ENCODE data around the gene CCL2.

CCL2 gene

GRCh38 chr17:34241062-34241461 is 14.0 kb upstream of the CCL2 start:
- no peak for DNase-seq (ENCODE audit: low spot score)

GRCh38 chr17:34242587-34243363 is 12.3 kb upstream of the CCL2 start:
- DNase-seq (ENCODE audit: low spot score), result no peak

- DNase-seq (ENCODE audit: low spot score), result no peak
These were observed 11.4 kb upstream of the CCL2 start for GRCh38 chr17:34243364-34244320.

DNA sequence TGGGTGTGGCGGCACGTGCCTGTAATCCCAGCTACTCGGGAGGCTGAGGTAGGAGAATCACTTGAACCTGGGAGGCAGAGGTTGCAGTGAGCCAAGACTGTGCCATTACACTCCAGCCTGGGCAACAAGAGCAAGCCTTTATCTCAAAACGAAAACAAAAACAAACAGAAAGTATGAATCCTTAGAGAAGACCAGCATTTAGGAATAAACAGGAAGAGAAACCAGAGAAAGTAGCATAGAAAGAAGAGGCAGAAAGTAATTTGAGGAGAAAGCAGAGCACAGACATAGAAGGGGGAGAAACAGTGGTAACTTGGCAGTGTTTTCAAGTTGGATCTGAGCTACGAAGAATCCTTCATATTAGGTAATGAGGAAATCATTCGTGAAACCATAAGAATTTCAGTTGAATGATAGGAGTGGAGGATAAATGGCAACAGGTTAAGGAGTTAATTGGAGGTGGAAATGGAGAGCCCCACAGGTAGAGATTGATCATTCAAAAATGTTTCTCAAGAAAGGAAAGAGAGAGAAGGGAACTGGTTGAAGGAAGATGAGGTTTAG is 9.7 kb upstream of the CCL2 start:
- no peak for DNase-seq (ENCODE audit: low spot score)

DNA sequence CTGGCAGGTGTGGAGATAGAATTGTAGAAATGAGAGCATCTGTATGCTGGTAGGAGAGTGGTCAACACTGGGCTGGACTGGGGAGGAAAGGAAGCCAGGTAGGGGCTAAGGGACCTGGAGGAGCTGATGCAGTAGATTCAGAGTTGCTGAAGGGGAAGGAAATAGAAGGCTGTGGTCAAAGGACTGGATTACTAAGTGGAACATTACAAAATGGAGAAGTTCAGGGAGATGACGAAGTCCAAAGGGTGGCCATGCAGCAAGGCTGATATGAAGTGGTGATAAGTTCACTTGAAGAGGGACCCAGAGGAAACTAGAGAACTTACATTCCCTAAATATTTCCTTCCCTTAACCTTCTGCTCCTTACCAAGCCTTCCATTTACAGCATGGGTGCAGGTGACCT is 8.6 kb upstream of the CCL2 start:
- no peak for DNase-seq (ENCODE audit: low spot score)

GRCh38 chr17:34246881-34247280 is 8.2 kb upstream of the CCL2 start:
- no peak for DNase-seq (ENCODE audit: low spot score)

- no peak for DNase-seq (ENCODE audit: low spot score)
These were observed 6.5 kb upstream of the CCL2 start for GRCh38 chr17:34248511-34249024.

DNA sequence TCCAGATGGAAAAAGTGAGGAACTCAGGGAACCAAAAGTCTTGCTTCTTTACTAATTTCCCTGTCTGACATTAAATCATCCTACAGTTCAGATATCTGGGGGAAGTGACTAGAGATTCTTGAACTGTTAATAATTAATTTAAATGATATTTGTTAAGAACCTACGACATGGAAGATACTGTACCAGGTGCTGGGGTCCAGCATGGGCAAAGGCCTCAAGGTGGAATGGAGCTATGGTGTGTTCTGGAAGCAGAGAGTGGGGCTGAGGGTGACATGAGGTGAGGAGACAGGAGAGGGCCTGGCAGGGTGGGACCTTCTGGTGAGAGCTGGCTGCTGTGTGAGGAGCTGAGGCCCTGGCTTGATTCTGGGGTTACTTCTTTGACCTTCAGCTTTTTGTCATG is 6.0 kb upstream of the CCL2 start:
- DNase-seq (ENCODE audit: low spot score), result no peak

DNA sequence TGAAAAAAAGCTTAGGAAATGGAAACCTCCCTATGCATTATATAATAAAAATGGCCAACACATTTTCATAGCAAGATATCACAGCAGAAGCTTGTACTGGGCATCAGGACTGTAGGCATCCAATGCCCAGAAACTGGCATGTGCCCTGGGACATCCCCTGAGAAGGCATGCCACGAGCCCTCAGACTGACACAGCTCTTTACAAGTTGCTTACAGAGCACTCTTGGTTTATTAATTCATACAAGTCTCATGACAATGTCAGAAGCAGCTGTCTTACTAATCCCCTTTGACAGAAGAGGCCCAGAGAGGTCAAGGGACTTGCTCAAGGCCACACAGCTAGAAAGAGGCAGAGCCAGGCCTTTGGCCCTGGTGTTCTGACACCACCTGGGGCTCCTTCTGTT is 5.6 kb upstream of the CCL2 start:
- no peak for DNase-seq (ENCODE audit: low spot score)

- no peak for DNase-seq (ENCODE audit: low spot score)
These were observed 3.9 kb upstream of the CCL2 start for GRCh38 chr17:34251186-34251585.

GRCh38 chr17:34252095-34252443 is 3.0 kb upstream of the CCL2 start:
- DNase-seq (ENCODE audit: low spot score), result no peak

- DNase-seq (ENCODE audit: low spot score), result peak; percentile 49
These were observed 2.5 kb upstream of the CCL2 start for GRCh38 chr17:34252444-34253138.

DNA sequence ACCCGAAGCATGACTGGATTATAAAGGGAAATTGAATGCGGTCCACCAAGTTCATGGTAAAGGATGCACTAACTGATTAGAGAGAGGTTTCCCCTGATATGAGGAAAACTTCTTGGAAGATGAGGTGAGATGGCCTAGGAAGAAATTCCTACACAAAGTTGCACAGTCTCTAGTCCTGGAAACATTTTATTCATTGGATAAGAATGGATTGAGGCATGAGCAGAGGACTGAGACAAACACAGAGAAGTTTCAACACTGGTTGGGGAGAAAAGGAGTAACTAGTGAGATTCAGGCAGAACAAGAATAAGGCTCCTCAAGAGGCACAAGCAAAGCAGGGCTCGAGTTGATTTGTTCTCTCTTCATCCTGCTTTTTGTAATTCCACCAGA is 2.0 kb upstream of the CCL2 start:
- DNase-seq (ENCODE audit: low spot score), result no peak

DNA sequence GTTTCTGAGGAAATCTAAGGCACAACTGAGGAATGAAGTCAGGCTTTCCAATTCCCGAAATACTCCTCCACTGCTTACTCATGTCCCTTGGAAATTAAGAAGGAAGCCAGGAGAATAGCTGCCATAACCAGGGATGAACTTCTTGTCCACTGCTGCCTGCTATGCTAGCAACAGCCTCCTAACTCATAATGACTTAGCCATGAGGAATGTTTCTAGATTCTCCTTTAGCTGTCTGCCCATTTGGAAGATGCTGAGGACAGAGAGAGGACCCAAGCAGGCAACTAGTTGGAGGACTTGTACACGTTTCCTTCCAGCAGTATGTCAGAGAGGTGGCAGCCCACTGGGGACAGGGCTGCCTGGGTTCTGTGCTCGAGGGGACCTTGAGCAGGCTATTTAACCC is 939 bp upstream of the CCL2 start:
- no peak for DNase-seq (ENCODE audit: low spot score)

DNA sequence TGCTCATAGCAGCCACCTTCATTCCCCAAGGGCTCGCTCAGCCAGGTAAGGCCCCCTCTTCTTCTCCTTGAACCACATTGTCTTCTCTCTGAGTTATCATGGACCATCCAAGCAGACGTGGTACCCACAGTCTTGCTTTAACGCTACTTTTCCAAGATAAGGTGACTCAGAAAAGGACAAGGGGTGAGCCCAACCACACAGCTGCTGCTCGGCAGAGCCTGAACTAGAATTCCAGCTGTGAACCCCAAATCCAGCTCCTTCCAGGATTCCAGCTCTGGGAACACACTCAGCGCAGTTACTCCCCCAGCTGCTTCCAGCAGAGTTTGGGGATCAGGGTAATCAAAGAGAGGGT is 272 bp downstream of the CCL2 start:
- no peak for DNase-seq (ENCODE audit: low spot score)

- DNase-seq (ENCODE audit: low spot score), result no peak
These were observed 756 bp downstream of the CCL2 start for GRCh38 chr17:34255841-34256240.

GRCh38 chr17:34257299-34257985 is 2.4 kb downstream of the CCL2 start:
- no peak for DNase-seq (ENCODE audit: low spot score)

DNA sequence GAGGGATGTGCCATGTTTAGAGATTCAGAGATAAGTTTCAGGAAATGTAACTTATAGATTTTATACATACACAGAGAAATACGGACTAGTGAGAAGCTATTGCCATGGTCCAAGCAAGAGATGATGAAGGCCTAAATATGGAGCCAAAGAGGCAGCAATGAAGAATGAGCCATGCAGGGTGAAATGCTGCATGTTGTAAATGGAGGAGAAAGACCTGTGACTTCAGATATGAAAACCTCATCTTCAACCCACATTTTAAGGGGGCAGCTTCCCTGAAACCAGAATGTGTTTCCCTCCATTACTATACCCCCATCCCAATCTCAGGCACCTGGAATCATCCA is 2.9 kb downstream of the CCL2 start:
- no peak for DNase-seq (ENCODE audit: low spot score)

DNA sequence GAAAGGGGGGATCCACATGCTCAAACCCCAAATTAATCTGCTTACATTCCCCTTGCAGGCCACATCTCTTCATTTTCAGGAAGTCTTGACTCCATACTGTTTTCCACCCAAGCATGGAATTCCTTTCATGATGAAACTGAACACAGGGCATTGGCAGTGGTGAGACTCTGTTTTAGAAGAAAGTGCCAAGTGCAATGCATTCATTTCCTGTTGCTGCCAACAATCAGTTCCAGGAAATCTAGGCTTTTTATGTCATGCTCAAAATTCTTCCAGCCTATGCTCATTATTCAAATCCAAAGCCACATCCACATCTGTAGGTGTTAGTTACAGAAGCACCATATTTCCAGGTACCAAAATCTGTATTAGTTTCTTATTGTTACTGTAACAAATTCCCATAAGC is 4.1 kb downstream of the CCL2 start:
- DNase-seq (ENCODE audit: low spot score), result no peak

DNA sequence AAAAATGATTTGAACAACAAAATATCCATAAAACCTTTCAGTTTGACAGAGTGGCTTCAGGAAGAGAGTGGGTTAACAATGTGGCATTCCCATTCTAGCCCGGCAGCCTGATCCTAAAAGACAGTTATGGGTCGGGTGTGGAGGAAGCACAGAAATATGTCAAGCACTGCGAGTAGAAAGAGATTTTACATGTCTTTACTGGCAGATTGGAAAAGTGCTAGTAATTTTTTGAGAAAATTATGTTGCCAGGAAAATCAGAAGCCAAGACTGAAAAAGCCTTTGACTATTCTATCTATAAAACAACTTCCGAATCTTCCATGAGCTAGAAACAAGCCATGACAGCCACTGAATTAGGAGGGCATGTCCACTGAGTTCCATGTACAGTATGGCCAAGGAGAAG is 5.8 kb downstream of the CCL2 start:
- DNase-seq (ENCODE audit: low spot score), result no peak

- no peak for DNase-seq (ENCODE audit: low spot score)
These were observed 6.7 kb downstream of the CCL2 start for GRCh38 chr17:34261568-34262337.
